COLO668 (cell line): ENCODE measurements around the gene APOL2.
"Not testable (repeated sequence)": the region's sequence is repeated elsewhere in the genome, so short reads cannot be mapped to it uniquely, and the experiment has no call there.

Source experiments
- DNase-seq: peaks from one replicate; lab custom pipeline; 2025; ENCODE audit not compliant: unreplicated experiment; lab: John Stamatoyannopoulos, UW

Gene APOL2

DNA sequence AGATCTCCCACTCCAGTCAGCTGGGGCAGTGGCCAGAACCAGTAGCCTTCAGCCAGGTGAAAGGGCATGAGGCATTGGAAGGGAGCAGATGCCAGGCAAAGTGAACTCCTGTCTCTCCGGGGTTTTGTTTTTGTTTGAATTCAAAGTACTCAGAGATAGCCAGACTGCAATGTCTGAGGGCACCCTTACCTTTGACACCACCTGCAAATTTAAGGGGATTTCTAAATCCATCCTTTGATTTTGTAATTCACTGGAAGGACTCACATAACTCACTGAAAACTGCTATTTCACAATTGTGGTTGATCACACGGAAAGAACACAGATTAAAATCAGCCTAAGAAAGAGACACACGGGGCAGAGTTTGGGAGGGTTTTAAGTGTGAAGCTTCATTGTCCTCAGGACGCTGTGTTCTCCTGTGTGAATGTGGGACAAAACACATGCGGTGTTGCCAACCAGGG is 23.9 kb upstream of the APOL2 start:
- DNase-seq: not testable (repeated sequence)

DNA sequence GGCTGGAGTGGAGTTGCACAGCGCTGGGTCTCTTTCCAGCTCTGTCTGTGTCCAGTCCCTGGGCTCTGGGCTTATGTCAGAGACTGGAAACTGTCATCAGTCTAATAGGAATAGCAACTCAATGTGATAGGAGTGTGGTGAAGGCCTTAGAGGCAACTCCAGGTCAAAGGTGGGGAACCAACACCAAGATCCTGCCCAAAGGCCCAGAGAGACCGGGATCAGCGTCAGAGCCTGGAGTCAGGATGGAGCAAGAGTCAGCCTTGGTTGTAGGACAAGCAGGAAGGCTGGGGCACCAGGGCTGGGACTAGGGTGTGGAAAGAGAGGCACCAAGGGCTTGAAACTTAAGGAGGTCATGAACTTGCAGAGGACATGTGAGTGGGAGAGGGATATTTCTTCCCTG is 23.0 kb upstream of the APOL2 start:
- DNase-seq: not testable (repeated sequence)

- not testable (repeated sequence) for DNase-seq
Measured at GRCh38 chr22:36261675-36262074, 22.3 kb upstream of the APOL2 start.

- no peak for DNase-seq
Measured at GRCh38 chr22:36259615-36260300, 20.4 kb upstream of the APOL2 start.

- no peak for DNase-seq
Measured at GRCh38 chr22:36258701-36259614, 19.6 kb upstream of the APOL2 start.

- no peak for DNase-seq
Measured at GRCh38 chr22:36257948-36258670, 18.8 kb upstream of the APOL2 start.

DNA sequence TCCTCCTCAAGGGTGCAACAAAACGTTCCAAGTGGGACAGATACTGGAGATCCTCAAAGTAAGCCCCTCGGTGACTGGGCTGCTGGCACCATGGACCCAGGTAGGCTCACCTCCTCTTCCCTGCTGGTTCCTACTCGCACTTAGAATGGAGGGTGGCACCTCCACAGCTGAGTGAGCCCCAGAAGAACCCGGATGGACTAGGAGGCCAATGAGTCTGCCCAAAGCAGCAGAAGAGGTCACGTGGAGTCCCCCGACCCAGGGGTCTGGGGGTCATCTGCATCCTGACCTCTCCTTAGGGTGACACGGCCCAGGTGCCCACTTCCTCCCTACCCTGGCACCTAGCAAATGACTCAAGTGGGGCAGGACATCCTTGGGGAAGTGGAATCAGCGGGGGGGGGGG is 18.0 kb upstream of the APOL2 start:
- DNase-seq: no peak

- no peak for DNase-seq
Measured at GRCh38 chr22:36256478-36256877, 17.2 kb upstream of the APOL2 start.

DNA sequence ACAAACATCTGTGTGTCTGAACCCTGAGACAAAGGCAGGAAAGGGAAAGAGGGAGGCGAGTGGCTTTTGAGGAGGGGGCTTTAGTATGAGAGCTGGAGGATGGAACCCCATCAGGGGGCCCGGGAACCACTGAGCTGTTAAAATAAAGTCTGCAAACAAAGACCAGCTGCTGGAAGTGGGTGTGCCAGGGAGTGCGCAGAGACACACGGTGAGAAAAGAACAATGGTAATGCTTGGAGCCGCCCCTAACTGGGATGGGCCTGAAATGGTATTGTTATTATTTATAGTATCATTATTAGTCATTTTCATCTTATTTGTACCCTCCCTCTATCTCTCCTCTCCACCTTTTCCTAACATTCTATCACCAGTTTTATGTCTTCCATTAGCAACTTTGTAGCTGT is 16.2 kb upstream of the APOL2 start:
- DNase-seq: not testable (repeated sequence)

- no peak for DNase-seq
Measured at GRCh38 chr22:36253523-36254490, 14.5 kb upstream of the APOL2 start.

DNA sequence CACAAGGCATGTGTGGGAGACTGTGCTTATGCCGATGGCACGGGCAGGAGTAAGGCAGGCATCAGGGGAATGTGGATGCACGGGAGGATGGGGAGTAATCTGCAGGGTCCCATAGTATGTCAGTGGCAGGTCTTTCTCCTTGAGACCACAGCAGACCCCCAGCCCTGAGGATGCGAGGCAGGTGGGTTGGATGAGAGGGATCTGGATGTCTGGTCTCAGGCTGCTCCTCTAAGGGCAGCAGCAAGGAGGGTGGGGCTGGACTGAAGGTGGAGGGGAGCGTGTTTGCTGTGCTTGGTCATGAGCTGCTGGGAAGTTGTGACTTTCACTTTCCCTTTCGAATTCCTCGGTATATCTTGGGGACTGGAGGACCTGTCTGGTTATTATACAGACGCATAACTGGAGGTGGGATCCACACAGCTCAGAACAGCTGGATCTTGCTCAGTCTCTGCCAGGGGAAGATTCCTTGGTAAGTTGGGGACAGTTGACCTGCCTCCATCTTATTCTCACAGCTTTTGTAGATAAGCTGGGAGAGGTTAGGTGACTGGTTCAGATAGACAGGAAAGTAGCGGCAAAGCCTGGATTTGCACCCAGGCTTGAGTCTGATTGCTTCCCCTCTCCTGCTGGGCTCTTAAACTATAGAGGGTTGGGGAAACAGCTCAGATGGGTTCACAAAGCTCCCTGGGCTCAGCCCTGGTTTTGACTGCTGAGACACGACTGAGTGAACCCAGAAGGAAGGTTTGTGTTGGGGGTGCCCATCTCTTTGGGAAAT is 13.6 kb upstream of the APOL2 start, which contains the start of gene APOL1:
APOL1 (plus strand) TSS at position 380 of the 769 bp plus-strand sequence. CDS start 1,823 bp downstream, outside the sequence.
- DNase-seq: no peak

DNA sequence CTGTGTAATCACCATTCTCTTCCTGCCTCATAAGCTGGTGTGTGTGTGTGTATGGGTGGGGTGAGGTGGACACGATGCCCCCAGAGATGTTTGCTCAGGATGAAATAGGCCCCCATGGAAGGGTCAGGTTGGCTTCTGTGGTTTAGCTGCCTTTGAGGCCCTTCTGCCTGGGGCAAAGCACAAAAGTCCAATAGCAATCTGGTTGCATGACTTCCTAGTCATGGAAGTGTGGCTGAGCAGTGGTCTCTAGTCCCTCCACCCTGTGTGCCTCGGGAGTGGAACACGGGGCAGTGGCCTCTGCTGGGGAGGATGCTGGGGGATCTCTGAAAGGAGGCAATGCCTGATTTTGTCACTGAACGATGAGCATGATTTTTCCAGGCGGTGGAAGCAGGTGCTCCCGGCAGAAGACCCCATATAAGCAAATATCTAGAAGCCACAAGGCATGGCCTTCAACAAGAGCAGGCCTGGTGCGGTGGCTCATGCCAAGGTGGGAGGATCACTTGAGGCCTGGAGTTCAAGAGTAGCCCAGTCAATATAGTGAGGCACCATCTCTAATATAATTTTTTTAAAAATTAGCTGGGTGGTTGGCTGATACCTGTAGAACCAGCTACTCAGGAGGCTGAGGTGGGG is 12.8 kb upstream of the APOL2 start:
- not testable (repeated sequence) for DNase-seq

- DNase-seq: not testable (repeated sequence)
Measured at GRCh38 chr22:36250292-36250960, 11.1 kb upstream of the APOL2 start.

DNA sequence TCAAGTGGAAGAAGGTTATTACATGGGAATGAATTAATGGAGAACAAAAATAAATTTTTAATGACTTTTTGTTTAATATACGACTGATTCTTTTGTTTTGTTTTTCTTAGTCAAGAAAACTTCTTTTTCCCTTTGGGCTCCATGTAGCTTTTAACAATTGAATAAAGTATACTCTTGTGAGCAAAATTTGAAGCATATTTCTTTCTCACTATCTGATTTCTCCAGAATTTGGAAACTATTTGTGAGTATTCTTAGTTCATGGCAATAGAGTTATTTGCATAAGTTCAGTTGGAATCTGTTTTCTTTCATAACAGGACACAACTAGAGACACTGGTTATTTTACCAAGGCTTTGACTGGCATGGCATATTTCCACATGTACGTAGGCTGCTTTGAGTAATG is 9.8 kb upstream of the APOL2 start:
- no peak for DNase-seq

GRCh38 chr22:36247955-36248354 is 8.6 kb upstream of the APOL2 start:
- no peak for DNase-seq

GRCh38 chr22:36246718-36247117 is 7.4 kb upstream of the APOL2 start:
- DNase-seq: no peak

DNA sequence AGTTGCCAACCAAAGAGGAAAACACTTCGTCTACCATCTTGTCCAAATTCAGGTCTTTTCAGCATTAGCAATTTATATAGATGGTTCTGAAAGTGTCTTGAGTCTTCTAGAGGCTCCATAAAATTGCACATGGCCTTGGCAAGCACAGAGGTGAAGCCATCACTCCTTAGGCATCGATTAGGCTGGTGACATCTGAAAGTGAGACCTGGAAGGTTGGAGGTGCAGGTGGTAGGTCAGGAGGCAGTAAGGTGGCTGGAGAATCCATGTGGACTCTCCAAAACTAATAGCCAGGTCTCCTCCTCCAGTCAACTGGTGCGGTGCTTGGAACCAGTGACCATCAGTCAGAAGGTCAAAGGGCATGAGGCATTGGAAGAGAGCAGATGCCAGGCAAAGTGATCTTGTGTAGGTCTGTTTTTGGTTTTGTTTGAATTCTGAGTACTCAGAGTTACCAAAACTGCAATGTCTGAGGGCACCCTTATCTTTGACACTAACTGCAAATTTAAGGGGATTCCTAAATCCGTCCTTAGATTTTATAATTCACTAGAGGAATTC is 6.6 kb upstream of the APOL2 start:
- no peak for DNase-seq
